Stimulated activated CD8-positive, alpha-beta memory T cell treated with anti-CD3 and anti-CD28 coated beads, Interleukin-2, amount 100 ng/mL, for 1 hour (primary cell): ENCODE data around the gene PIK3R3.
"Not testable (repeated sequence)": the region's sequence is repeated elsewhere in the genome, so short reads cannot be mapped to it uniquely, and the experiment has no call there.

Experiments
- DNase-seq, 2 donors: peaks; one replicate each; pipeline ENCODE4 v3.0.0-alpha.2; 2020; ENCODE audit warnings: low read depth in 2 of 2

The PIK3R3 gene

GRCh38 chr1:46102769-46103476 lies 29.5 kb downstream of the PIK3R3 start:
- no peak for DNase-seq

- no peak for DNase-seq
Observed at GRCh38 chr1:46099215-46099614, 33.2 kb downstream of the PIK3R3 start.

DNA sequence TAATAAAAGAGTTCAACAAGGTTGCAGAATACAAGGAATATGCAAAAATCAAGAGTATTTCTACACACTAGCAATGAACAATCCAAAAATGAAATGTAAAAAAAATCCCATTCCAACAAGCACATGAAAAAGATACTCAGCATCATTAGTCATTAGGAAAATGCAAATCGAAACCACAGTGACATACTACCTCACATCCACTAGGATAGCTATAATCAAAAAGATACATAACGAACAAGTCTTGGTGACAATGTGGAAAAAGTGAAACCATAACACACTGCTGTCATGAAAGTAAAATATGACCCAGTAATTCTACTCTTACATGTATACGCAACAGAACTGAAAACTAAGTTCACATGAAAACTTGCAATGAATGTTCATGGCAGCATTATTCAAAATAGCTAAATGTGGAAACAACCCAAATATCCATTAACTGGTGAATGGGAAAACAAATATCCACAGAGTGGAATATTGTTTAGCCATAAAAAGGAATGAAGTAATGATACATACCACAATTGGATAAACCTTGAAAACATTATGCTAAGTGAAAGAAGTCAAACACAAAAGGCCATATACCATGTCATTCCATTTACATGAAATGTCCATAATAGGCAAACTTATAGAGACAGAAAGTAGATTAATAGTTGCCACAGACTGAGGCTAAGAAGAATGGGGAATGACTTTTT lies 34.3 kb downstream of the PIK3R3 start:
- no peak for DNase-seq

GRCh38 chr1:46097149-46097472 lies 35.3 kb downstream of the PIK3R3 start:
- DNase-seq = no peak

DNA sequence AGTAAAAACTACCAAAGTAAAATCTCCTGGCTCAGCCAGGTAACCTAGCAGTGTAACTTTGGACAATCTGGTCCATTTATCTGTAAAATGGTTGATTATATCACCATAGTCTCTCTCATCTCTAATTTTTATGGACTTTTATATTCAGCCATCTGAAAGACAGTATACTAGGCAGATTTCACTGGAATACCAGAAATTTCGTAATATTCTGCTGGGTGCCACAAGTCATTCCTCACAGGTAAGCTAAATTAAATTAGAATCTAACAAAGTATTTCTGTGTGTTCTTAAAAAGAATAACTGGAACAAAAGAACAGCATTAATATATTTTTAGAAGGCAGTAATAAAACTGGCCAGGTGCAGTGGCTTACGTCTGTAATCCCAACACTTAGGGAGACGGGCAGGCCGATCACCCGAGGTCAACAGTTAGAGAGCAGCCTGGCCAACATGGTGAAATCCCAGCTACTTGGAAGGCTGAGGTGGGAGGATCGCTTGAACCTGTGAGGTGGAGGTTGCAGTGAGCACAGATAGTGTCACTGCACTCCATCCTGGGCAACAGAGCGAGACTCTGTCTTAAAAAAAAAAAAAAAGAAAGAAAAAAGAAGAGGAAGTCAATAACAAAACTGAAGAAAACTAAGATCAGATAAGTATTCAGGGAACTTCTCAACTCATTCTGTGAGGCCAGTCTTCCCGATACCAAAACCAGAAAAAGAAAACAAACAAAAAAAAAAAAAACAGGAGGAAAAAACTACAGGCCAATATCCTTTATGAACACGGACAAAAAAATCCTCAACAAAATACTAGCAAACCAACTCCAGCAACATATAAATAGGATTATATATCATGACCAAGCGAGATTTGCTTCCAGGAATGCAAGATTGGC lies 35.9 kb downstream of the PIK3R3 start:
- no peak for DNase-seq

DNA sequence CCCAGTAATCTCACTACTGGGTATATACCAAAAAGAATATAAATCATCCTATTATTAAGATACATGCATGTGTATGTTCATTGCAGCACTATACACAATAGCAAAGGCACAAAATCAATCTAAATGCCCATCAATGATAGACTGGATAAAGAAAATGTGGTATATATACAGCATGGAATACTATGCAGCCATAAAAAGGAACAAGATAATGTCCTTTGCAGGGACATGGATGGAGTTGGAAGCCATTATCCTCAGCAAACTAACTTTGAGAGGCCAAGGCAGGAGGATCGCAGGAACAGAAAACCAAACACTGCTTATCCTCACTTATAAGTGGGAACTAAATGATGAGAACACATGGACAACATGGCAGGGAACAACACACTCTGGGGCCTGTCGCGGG lies 37.3 kb downstream of the PIK3R3 start:
- DNase-seq = not testable (repeated sequence)

DNA sequence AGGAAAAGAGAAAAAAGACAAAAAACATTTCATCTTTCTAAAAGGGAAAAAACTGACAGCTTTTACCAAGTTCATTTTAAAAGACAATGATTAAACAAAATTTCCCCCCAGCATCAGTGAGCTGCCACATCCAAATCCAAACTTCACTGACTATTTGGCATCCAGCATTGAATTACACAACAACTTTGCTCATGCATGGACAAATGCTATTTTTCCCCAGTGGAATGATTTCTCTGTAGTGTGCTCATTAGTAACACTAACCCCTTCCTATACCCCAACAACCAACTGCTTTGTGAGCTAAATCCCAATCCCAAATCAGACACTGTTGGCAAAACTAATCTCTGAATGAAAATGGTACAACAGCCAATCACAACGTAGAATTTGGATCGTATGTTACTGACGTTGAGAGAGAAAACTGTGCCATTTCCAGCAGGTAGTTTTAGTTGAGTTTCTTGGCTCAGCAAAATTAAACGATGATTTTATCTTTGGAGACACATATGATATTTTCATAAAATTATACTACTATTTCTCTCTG lies 37.9 kb downstream of the PIK3R3 start:
- no peak for DNase-seq

DNA sequence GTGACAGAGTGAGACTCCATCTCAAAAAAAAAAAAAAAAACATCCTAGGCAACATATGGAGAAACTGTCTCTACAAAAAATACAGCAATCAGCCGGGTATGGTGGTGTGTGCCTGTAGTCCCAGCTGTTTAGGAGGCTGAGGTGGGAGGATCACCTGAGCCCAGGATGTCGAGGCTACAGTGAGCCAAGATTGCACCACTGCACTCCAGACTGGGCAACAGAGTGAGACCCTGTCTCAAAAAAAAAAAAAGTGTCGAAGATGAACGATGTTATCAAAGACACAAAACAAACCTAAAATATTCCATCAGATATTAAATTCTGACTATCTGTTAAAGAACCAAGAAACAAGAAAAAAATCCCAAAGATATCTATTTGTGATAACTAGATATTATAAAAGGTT lies 38.6 kb downstream of the PIK3R3 start:
- not testable (repeated sequence) for DNase-seq

DNA sequence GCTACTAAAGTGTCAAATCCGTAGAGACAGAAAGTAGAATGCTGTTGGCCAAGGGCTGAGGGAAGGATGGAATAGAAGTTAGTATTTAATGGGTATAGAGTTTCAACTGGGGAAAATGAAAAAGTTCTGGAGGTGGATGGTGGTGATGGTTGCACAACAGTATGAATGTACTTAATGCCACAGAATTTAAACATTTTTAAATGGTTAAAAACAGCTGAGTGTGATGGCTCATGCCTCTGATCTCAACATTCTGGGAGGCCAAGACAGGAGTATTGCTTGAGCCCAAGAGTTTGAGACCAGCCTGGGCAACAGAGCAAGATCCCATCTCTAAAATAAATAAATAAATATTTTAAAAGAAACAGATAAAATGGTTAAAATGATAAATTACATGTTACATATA lies 44.5 kb downstream of the PIK3R3 start:
- DNase-seq = no peak

DNA sequence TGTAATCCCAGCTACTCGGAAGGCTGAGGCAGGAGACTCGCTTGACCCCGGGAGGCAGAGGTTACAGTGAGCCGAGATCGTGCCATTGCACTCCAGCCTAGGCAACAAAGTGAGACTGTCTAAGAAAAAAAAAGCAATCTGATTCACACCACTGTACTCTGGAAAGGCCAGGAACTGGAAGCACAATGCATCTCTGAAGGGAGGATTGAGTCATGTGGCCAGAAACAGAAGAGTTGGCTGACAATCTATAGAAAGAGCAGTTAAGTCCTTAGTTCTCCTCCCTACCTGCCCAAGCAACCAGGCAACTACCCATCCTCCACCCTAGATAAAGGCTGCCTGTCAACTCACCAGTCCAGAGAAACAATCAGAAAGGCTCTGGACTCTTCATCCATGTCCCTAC lies 45.9 kb downstream of the PIK3R3 start:
- no peak for DNase-seq

DNA sequence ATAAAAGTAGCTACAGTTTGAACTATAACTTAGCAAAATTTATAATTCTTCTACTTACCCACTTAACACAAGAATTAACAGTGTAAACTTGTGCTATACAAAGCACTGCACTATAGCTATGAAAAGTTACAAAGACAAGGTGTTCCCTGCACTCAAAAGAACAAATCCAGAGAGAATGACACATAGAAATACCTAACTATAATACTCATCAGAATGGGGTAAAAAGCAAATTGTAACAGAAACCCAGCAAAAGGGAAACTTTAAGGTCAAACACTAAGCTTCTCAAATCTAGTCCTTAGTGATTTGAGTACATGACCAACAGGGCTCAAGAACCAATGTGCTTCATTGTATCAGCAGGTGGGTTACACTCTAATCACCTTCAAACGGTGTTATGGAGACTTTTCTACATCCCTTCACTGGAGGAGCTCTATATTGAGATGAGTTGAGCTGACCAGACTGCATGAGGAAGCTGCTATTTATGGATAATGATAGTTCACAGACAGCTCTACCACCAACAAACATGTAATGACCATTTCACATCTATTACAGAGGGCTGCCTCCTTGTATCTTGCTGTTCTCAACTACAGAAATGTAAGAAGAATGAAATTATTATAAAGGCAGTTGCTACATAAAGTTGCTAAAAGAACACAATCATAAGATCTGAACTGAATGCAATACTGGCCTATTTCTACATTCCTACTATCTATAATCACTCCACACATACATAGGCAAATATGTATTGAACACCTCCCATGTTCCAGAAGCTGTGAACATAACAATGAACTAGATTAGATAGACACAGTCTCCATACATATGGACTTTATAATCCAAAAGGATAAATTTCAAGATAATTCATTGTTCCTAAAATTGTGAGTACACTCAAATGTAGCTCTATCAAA lies 47.6 kb downstream of the PIK3R3 start:
- no peak for DNase-seq

GRCh38 chr1:46083579-46083978 lies 48.9 kb downstream of the PIK3R3 start:
- no peak for DNase-seq

DNA sequence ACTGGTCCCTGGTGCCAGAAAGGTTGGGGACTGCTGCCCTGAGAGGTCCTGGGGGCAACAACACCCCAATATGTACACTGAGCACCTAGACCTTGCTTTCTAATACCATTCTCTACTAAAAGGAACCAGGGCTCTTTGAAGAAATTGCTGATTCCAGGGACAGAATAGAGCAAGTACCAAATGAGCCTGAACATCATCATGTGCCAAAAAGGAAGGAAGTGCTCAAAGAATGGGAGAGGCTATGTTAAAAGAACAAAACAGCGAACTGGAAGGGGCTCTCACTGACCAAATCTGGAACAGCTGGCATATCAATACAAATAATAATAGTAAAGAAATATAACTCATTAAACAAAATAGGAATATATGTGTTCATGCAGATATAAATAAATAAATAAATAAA lies 50.8 kb downstream of the PIK3R3 start:
- DNase-seq = no peak

DNA sequence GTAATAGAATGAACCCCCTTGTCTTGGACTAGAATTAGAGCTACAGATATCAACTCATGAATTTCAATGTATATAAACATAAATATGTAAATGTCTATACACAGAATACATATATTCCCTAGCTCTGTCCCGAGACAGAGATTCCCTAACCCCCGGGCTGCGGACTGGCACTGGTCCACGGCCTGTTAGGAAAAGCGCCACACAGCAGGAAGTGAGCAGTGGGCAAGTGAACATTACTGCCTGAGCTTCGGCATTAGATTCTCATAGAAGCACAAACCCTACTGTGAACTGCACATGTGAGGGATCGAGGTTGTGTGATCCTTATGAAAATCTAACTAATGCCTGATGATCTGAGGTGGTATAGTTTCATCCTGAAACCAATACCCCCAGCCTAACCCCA lies 51.2 kb downstream of the PIK3R3 start:
- no peak for DNase-seq

DNA sequence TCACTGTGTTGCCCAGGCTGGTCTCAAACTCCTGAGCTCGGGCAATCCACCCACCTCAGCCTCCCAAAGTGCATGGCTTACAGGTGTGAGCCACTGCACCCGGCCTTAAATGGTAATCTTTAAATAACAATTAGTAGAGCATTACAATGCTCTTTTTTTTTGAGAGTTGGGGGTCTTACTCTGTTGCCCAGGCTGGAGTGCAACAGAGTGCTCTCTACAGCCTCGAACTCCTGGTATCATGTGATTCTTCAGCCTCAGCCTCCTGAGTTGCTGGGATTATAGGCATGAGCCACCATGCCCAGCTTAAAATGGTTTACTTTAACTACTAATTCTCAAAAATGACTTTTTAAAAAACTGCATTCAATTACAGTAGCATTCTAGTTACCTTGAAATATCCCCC lies 52.2 kb downstream of the PIK3R3 start:
- no peak for DNase-seq

GRCh38 chr1:46077644-46078043 lies 54.8 kb downstream of the PIK3R3 start:
- no peak for DNase-seq

DNA sequence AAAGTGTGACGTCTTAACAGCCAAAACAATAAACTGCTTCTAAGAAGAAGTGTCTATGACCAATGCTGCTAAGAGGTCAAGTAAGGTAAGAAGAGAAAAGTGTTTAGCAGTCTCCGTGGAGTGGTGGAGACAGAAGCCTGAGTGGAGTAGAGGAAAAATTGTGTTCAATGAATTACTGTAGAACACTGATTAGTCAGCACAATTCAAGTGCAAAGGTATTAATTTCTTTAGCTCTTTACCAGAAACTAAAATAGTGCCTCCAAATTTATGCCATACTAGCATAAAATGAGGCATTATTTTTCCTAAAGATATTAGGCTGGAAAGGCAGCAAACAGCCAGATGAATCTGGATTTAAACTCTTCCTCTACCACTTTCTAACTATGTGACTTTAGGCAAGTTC lies 56.1 kb downstream of the PIK3R3 start:
- DNase-seq = no peak

DNA sequence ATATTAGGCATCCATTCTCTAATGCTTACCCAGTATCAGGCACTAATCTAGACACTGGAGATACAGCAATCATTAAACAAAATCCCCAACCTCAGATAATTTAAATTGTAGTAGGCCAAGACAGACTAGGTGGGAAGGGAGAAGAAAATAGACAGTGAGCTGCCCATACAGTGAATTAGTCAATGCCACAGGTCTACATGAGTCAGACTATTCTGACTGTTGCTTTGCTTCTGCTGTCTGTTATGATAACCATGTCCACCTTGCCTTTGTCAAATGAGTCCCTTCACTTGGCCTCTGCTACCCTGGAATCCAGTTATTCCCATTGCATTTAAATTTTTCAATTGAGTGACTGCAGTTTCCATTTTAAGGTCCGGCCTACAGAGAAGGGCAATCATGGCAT lies 59.5 kb downstream of the PIK3R3 start:
- DNase-seq = no peak

DNA sequence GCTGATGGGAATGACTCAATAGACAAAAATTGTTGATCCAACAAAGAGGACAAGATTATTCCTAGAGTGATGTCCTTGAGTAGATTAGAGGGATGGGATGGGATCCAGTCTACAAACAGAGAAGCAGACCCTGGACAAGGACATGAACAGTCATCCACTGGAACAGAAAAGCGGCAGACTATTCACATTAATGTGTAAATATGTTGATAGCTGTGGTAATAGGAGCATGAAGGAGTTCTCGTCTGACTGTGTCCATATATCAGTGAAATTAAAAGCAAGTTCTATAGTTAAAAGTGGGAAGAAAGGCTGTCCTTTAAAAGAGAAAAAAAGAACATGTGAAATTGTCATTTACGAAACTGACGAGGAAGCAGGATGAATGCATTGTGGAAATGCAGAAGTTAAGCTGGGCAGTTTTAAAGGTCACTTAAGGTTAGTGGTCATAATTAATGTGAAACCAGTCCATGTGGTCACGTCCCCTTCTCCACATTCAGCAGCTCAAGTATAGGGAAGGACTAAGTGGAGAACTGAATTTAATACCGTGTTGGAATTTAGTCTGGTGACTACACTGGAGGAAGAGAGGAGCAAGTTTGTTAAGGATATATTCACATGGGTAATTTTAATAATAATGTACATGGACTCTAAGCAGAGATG lies 62.1 kb downstream of the PIK3R3 start:
- DNase-seq = no peak

GRCh38 chr1:46068525-46068924 lies 63.9 kb downstream of the PIK3R3 start:
- DNase-seq = no peak

- DNase-seq = no peak
Observed at GRCh38 chr1:46067652-46068051, 64.8 kb downstream of the PIK3R3 start.
